Heart right ventricle (tissue), 16 donors: ENCODE data around the gene SYDE2. TPM values are rescaled to one million over a fixed set of nuclear protein-coding genes. Genes with fewer than 3 reads are reported as not detected.
"Not testable (repeated sequence)": the region's sequence is repeated elsewhere in the genome, so short reads cannot be mapped to it uniquely, and the experiment has no call there.

Source experiments
- ATAC-seq, 8 donors: fragments of 200-7000 bp; cut with Tn5 transposase; one replicate each; pipeline ENCODE4 v1.9.1; 2020; ENCODE audit warnings: mild to moderate bottlenecking in 8 of 8, moderate library complexity in 8 of 8, moderate number of reproducible peaks in 1 of 8
- DNase-seq, 2 donors: peaks; one replicate each; pipeline ENCODE4 v3.0.0-alpha.2; 2020
- H3K27ac ChIP-seq, 10 donors: fragments of 200-600 bp; sonication (generic) in 2 of 10; one replicate each; pipeline versions ENCODE4 v1.5.0 to v1.8.0; 2020 to 2022; ENCODE audit warnings: mild to moderate bottlenecking in 3 of 10
- H3K27me3 ChIP-seq, 7 donors: fragments of 200-600 bp; one replicate each; pipeline ENCODE4 v1.8.0; 2021 to 2022; ENCODE audit warnings: mild to moderate bottlenecking in 2 of 7
- H3K36me3 ChIP-seq, 9 donors: fragments of 200-600 bp; sonication (generic) in 1 of 9; one replicate each; pipeline versions ENCODE4 v1.5.0 to v1.8.0; 2020 to 2022; ENCODE audit warnings: mild to moderate bottlenecking in 2 of 9
- H3K4me1 ChIP-seq, 9 donors: fragments of 200-600 bp; sonication (generic) in 1 of 9; one replicate each; pipeline versions ENCODE4 v1.5.0 to v1.8.0; 2020 to 2022; ENCODE audit warnings: mild to moderate bottlenecking in 4 of 9
- H3K4me3 ChIP-seq, 10 donors: fragments of 200-600 bp; sonication (generic) in 2 of 10; one replicate each; pipeline versions ENCODE4 v1.5.0 to v1.8.0; 2020 to 2022; ENCODE audit warnings: mild to moderate bottlenecking in 7 of 10, moderate library complexity in 2 of 10
- H3K9me3 ChIP-seq, 11 donors: fragments of 200-600 bp in 10 of 11; sonication (generic) in 2 of 11; one replicate each; pipeline versions ENCODE4 v1.5.0 to v1.8.0; 2013 to 2022; ENCODE audit warnings: mild to moderate bottlenecking in 2 of 11, control low read depth in 1 of 11, moderate library complexity in 1 of 11
- WGBS, 2 donors: extraction: QIAGEN DNeasy Blood & Tissue Kit; methylation state at CpG; one replicate each; pipeline ENCODE4 v1.1.7; 2013; ENCODE audit warnings: inconsistent platforms in 1 of 2; 5-methylcytosine and 5-hydroxymethylcytosine counted together
- intact Hi-C, 10 donors: fragments of 100-400 bp; cut with DNase I; formaldehyde crosslinking; loops; one replicate each; pipeline versions ENCODE4 v1.11.1 to v1.14.2; 2022
- polyA plus RNA-seq, 2 donors: library from polyadenylated mRNA; stranded (reverse); fragments of 200-250 nt; gene quantifications; one replicate each; pipeline ENCODE4 v1.2.3, GENCODE V29; 2013
- total RNA-seq, 10 donors: library from RNA; stranded (reverse); fragmentation: NEBNext Ultra II Directional in 3 of 10; extraction: Animal tissue kit (Norgen Biotek cat#: 25700) in 3 of 10; gene quantifications; one replicate each; pipeline versions ENCODE4 v1.2.1 to v1.2.4, GENCODE V29; 2021 to 2023
- TF ChIP-seq, protein P1 (sequence below), 9 donors: fragments of 200-600 bp; sonication (generic) in 2 of 9; IDR thresholded peaks; one replicate each; pipeline versions ENCODE4 v1.5.0 to v1.8.0; 2021 to 2022; ENCODE audit warnings: antibody characterized with exemption in 9 of 9, mild to moderate bottlenecking in 5 of 9, moderate library complexity in 1 of 9
- donor health status: Arrhythmogenic right ventricular cardiomyopathy.
- donor health status: ischemic (EF 13 %, LVEDD 7.1; RV severe dilation, severe dysfunction).
- donor health status: healthy with polysubstance abuse.
- donor health status: DM: no; HTN: yes; CAD: no.
- donor health status: DM: no; HTN: no; CAD: no.
- donor health status: ischemic (EF 25% LVEDD 6.9; RV normal size, moderate dysfunction).
- donor health status: ischemic (EF 25% LVEDD 5.7; RV mildly dilated, moderate dysfunction).
- donor health status: healthy.
- donor health status: DM: yes; HTN: yes; CAD: no.
- donor health status: Ischemic cardiomyopathy.
- donor health status: ischemic (EF 35%, LVEDD 5.7; RV mildly dilated, moderate dysfunction).
- donor health status: nonischemic (EF 11% LVEDD 7.7; RV severe dilation, severe dysfunction).
- donor health status: DM: yes; HTN: yes; CAD: no.
- donor health status: PGD.
- donor health status: ischemic (EF 29% LVEDD 5.4; RV normal size, mild dysfunction).
- donor health status: nonischemic (EF 23%, LVEDD 6.1; RV moderate dilation, normal function).

SYDE2 gene
- total and polyA plus RNA-seq, 12 donors: 1.1 to 24.7 (median 20.9) TPM

- H3K27me3 ChIP-seq: no peaks in the 10 kb centered on the region
- no peak overlapping the region for H3K27ac ChIP-seq
- intact Hi-C loops: no loop called here
- TF ChIP-seq, protein P1, sequence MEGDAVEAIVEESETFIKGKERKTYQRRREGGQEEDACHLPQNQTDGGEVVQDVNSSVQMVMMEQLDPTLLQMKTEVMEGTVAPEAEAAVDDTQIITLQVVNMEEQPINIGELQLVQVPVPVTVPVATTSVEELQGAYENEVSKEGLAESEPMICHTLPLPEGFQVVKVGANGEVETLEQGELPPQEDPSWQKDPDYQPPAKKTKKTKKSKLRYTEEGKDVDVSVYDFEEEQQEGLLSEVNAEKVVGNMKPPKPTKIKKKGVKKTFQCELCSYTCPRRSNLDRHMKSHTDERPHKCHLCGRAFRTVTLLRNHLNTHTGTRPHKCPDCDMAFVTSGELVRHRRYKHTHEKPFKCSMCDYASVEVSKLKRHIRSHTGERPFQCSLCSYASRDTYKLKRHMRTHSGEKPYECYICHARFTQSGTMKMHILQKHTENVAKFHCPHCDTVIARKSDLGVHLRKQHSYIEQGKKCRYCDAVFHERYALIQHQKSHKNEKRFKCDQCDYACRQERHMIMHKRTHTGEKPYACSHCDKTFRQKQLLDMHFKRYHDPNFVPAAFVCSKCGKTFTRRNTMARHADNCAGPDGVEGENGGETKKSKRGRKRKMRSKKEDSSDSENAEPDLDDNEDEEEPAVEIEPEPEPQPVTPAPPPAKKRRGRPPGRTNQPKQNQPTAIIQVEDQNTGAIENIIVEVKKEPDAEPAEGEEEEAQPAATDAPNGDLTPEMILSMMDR (IDR thresholded peaks at IDR 0.05): peak in 1 of 9 donors; percentile 5
- no peaks in the 10 kb centered on the region for H3K9me3 ChIP-seq
- no peak for ATAC-seq
- no peak overlapping the region for H3K4me3 ChIP-seq
- DNase-seq: no peak
- peaks cover 0 to 27% (median 5%) of the 10 kb centered on the region in 9 donors for H3K4me1 ChIP-seq
- no peaks in the 10 kb centered on the region for H3K36me3 ChIP-seq
Measured at GRCh38 chr1:85146972-85147359, 53.9 kb downstream of the SYDE2 start.

- ATAC-seq, H3K36me3 ChIP-seq, DNase-seq, H3K9me3 ChIP-seq, intact Hi-C loops, H3K27ac ChIP-seq, H3K4me3 ChIP-seq, H3K27me3 ChIP-seq: not testable (repeated sequence)
- WGBS, 2 donors: 83 to 84% methylated on average over 6 of the region's 6 CpGs
- peaks cover 0 to 27% (median 5%) of the 10 kb centered on the region in 9 donors for H3K4me1 ChIP-seq
Measured at GRCh38 chr1:85146298-85146971, 54.4 kb downstream of the SYDE2 start.

DNA sequence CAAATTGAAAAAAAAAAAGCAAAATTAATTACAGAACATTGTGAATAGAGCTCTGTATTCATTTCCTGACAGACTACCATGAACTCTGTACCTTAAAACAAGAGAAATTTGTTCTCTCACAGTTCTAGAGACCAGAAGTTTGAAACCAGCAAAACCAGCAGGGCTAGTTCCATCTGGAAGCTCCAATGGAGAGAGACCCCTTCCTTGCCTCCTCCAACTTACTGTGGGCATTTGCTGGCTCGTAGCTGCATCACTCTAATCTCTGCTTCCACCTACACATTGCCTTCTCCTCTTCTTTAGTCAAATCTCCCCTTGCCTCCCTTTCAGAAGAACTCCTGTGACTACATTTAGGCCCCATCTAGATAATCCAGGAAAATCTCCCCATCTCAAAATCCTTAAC, 56.5 kb downstream of the SYDE2 start:
- Histone ChIP-seq H3K4me1 (peaks cover 0 to 13% (median 2%) of the 10 kb centered on the region in 9 donors), H3K27me3 (no peaks in the 10 kb centered on the region), H3K9me3 (no peaks in the 10 kb centered on the region), H3K27ac (peak overlapping the region in 2 of 10 donors; percentile 26 to 33), H3K36me3 (no peaks in the 10 kb centered on the region), H3K4me3 (peak overlapping the region in 1 of 10 donors; percentile 27)
- TF ChIP-seq, protein P1 (IDR thresholded peaks at IDR 0.05): no peak
- 46 to 74% methylated on average over 1 of the region's 1 CpG for WGBS, 2 donors
- intact Hi-C loops: no loop called here
- DNase-seq (no peak), ATAC-seq (no peak)

GRCh38 chr1:85142753-85143152, 58.1 kb downstream of the SYDE2 start:
- intact Hi-C loops: no loop called here
- ATAC-seq (peak; percentile 74 to 99 (median 95)), DNase-seq (peak; percentile 52 to 73)

GRCh38 chr1:85138439-85138838, 62.4 kb downstream of the SYDE2 start:
- not testable (repeated sequence) for H3K4me1 ChIP-seq, ATAC-seq, H3K36me3 ChIP-seq, H3K27ac ChIP-seq, H3K4me3 ChIP-seq, DNase-seq, H3K9me3 ChIP-seq, H3K27me3 ChIP-seq
- WGBS, 2 donors: 87 to 90% methylated on average over 5 of the region's 5 CpGs
- intact Hi-C loops: loop anchor here in 1 of 10 donors (5.0 kb wide), 1 partner anchor 64 kb away; the partner anchor contains the start of gene SYDE2

More at GRCh38 chr1:85142753-85143152, 58.1 kb downstream of the SYDE2 start:
- Histone ChIP-seq H3K27ac (peak overlapping the region in 4 of 10 donors; percentile 25 to 51 (median 40)), H3K36me3 (no peaks in the 10 kb centered on the region), H3K9me3 (no peaks in the 10 kb centered on the region), H3K4me1 (no peaks in the 10 kb centered on the region), H3K4me3 (peak overlapping the region in 1 of 10 donors; percentile 4), H3K27me3 (no peaks in the 10 kb centered on the region)
- WGBS, 2 donors: 39 to 55% methylated on average over 5 of the region's 5 CpGs
- TF ChIP-seq, protein P1 (IDR thresholded peaks at IDR 0.05): no peak
